ENCODE measurements around the gene CCDC85A.

CCDC85A gene

GRCh38 chr2:56182420-56182819 is 1.4 kb upstream of the CCDC85A start:
- H3K27ac ChIP-seq: no peak overlapping the region
- no peak for TF ChIP-seq CTCF (conservative IDR thresholded peaks at IDR 0.05)

DNA sequence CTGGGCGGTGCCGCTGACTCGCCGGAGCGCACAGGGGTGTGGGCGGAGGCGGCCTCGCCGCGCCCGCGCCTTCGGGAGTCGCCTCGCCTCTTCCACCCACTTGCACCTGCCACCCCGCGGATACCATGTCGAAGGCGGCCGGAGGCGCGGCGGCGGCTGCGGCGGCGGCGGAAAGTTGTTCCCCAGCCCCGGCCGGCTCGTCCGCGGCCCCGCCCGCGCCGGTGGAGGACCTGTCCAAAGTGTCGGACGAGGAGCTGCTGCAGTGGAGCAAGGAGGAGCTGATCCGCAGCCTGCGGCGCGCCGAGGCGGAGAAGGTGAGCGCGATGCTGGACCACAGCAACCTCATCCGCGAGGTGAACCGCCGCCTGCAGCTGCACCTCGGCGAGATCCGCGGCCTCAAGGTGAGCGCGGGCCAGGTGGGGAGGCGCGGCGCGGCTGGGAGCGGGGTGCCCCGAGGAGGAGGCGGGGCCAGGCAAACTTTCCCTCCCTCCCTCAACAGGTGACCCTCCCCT is 766 bp downstream of the CCDC85A start:
- H3K27ac ChIP-seq: no peak overlapping the region

DNA sequence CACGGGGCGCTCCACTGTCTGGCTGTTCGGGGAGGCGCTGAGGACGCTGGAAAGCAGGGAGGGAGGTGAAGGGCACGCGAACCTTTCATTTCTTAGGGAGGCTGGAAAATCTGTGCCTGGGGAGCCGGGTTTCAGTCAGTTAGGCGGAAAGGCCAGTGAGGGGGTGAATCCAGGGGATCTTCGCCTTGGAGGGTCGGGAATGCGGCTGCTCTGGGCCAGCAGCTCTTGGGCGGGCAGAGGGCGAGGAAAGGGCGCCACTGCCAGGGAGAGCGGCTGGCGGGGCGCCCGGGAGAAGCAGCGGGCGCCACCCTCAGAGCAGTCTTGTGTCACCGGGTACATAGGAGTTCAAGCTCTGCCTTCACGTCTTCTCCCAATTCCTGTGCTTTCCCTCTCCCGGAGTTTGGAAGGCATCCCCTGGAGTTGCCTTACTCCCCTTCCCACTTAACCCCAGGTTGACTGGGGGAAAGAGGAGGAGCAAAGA is 1.4 kb downstream of the CCDC85A start:
- TF ChIP-seq CTCF (conservative IDR thresholded peaks at IDR 0.05): no peak
- H3K27ac ChIP-seq: no peak overlapping the region

More for the DNA sequence above, 766 bp downstream of the CCDC85A start:
- TF ChIP-seq CTCF (conservative IDR thresholded peaks at IDR 0.05): no peak

GRCh38 chr2:56185582-56186046 is 1.8 kb downstream of the CCDC85A start:
- peak overlapping the region; percentile 21 for H3K27ac ChIP-seq
- TF ChIP-seq CTCF (conservative IDR thresholded peaks at IDR 0.05): no peak; the same call in 1 of the 2 replicates

- H3K27ac ChIP-seq: peak overlapping the region; percentile 42
- peak; percentile 91 for TF ChIP-seq CTCF (conservative IDR thresholded peaks at IDR 0.05)
Observed at GRCh38 chr2:56191617-56192016, 7.8 kb downstream of the CCDC85A start.

GRCh38 chr2:56192664-56193305 is 9.0 kb downstream of the CCDC85A start:
- TF ChIP-seq CTCF (conservative IDR thresholded peaks at IDR 0.05): no peak
- peak overlapping the region; percentile 42 for H3K27ac ChIP-seq

DNA sequence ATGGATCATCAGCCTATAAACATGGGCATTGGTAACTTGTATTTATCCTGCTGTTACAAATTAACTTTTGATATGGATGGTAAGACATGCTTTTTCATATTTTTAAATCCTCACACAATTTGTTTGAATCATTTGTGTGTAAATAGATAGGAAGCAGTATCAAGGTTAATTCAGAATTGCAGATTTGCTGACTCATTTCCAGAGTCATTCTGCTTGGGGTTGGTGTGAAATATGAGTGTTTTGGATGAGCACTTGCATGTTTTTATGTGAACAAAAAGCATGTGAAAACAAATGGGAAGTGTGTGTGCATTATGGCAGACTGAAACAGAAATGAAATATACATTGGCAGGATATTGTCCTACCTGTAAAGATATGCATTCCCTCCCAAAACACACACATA is 11.8 kb downstream of the CCDC85A start:
- no peak for TF ChIP-seq CTCF (conservative IDR thresholded peaks at IDR 0.05)
- H3K27ac ChIP-seq: no peak overlapping the region

Measured in VCaP (cell line).